NCI-H82 (cell line): ENCODE results near the gene CLDN18.

ENCODE experiments used
- DNase-seq: peaks from one replicate; lab custom pipeline; 2025; lab: John Stamatoyannopoulos, UW

CLDN18 gene

DNA sequence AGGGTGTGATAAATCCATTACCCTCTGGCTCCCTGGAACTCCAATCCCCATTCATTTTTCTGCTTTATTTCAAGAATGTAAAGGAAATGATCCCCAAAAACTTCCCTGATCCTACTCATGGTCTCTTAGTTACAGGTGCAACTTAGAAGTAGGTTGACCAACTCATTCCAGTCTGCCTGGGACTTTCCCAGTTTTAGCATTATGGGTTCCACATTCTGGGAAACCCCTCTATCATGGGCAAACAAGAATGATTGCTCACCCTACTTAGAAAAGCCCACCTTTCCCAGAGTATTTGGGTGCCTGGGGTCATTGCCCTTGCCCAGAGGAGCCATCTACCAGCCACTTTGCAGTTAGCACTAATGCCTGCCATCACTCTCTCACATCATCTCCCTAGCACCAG, 15.6 kb downstream of the CLDN18 start:
- DNase-seq: no peak

GRCh38 chr3:138027821-138028220, 17.9 kb downstream of the CLDN18 start:
- DNase-seq: no peak

GRCh38 chr3:138030734-138031280, 20.8 kb downstream of the CLDN18 start:
- DNase-seq: no peak

DNA sequence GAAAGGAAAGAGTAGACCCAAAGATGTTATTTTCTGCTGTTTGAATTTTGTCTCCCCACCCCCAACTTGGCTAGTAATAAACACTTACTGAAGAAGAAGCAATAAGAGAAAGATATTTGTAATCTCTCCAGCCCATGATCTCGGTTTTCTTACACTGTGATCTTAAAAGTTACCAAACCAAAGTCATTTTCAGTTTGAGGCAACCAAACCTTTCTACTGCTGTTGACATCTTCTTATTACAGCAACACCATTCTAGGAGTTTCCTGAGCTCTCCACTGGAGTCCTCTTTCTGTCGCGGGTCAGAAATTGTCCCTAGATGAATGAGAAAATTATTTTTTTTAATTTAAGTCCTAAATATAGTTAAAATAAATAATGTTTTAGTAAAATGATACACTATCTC, 21.6 kb downstream of the CLDN18 start:
- no peak for DNase-seq

GRCh38 chr3:138032567-138032966, 22.6 kb downstream of the CLDN18 start:
- DNase-seq: no peak

GRCh38 chr3:138033202-138033691, 23.3 kb downstream of the CLDN18 start:
- DNase-seq: no peak

DNA sequence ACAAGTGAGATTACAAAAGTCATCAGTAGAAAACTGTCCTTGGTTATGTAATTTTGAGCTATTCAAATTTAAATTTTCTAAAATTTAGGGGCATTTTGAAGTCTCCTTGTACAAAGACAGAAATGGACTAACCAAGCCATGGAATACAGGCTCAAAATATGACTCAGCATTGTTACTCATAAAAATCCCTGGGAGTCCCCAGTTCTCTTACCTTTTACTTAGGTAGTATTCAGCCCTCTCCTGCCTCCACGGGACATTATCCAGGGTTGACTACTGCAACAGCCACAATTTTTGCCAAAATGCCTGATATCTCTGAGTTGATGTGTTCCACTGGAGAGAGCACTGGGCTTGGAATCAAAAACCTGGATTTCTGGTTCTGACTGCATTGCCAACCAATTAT, 25.0 kb downstream of the CLDN18 start:
- no peak for DNase-seq

- no peak for DNase-seq
Observed at GRCh38 chr3:138036572-138036971, 26.6 kb downstream of the CLDN18 start.

GRCh38 chr3:138038725-138039462, 28.9 kb downstream of the CLDN18 start:
- DNase-seq: no peak

- DNase-seq: no peak
Observed at GRCh38 chr3:138042043-138042442, 32.1 kb downstream of the CLDN18 start.

DNA sequence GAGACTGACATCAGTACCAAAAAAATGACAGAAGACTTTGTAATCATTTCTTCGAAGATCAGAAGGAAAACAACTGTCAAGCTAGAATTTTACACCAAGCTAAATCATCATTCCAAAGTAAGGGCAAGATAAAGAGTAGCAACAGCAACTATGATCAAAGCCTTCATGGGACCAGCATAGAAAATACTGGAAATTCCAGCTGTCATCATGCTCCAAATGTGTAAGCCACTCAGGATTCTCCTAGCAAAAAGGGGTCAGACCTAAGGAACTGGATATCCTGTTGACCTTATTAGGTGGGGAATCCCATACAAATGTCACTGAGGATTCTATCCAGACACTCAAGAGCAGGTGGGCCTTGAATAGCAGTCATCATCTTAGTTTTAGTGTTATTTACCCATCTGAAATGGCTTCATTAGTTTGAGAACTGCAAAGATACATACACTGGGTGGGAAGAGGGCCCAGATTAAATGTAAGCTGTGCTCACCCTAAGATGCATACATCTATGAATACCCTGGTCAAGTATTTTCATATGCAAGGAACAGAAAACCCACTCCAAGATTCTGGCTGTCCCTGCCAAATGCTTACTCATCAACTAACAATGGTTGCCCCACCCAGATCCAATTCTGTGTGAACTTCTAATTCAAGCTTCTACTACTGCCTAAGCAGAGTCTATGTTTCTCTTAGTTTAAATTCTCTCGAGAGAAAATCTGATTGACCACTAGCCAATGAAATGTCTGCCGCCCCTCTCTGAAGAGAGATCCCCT, 33.5 kb downstream of the CLDN18 start:
- DNase-seq: no peak

DNA sequence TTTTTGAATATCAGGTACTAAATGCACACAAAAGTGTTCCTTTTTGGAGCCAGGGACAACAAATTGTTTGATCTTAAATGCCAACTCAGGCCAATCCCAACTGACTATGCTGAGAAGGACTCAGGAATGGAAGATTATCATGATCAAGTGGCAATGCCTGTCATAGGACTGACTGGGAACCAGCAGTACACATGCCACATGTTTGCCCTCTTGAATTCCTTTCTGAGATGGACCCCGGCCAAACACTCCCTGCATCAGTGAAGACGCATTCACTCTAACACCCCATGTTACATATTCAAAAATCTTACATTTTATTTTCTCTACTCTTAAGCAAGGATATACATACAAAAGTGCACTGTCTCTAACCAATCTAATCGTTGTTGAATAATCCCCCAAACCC, 36.1 kb downstream of the CLDN18 start:
- no peak for DNase-seq

GRCh38 chr3:138046955-138047354, 37.0 kb downstream of the CLDN18 start:
- DNase-seq: no peak

GRCh38 chr3:138047596-138048158, 37.7 kb downstream of the CLDN18 start:
- DNase-seq: no peak

DNA sequence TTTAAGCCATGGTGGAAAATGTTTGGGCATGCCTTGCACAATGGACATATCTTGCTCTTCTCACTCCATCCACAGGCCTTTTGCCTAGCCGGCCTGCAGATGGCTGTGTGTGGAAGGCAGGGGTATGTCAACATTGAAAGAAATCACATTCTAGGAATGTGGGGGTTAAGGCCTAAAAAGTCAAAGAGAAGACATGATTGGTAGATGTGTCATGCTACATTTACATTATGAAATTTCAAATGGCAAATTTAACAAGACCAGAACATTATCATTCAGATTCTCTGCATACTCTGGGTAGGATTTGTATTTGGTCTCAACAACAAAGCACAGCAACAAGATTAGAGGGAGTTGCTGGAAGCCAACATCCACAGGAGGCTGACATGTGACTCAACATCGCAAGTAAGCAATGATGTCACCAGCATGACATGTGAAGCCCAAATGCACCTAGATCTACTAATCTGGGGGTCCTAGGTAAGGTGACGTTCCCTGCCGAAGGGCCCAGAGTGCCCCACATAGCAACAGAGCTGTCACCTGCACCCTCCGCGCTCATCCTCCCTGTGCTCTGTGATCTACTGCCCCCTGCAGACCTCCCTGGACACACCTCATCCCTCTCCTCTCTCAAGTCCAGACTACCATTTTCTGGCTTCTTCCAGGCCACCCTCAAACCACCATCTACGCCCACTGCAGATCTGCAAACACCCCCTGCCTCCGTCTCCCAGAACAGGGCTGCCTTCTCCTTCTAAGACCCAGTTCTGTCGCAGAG, 39.4 kb downstream of the CLDN18 start:
- no peak for DNase-seq

DNA sequence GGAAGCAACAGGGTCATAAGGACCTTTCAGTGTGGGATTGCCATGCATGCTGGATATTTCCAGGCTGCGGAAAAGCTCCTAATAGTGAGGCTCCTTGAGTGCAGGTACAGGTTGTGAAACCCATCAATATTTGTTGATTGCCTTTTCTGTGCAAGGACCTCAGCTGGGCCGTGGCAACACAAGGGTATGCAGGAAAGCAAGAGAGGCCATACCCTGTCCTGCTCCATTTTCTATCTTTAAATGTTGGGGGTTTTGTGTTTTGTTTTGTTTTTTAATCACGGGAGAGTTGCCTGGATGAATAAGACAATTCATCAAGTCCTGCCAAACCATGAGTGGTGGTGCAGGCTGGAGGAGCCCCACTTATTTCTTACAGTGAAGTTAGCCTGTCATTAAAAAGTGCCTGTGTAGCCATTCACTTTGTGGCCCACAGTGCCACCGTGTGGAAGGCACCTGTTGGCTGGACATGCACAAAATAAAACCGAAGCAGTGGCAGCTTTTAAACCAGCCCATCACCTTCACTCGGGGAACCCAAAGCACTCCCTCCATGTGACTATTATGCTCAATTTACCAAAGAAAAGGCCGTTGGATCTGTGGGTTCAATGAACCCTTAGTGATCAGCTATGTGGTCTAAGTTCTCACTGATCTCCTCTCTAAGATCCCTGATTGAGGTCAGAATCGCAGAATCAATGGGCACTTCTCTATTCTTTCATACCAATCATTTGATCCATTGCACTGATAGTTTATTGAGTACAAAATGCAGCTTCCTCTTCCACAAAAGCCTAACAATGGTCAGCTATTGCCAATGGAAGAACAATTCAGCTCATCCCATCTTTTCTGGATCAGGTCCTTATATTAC, 42.2 kb downstream of the CLDN18 start:
- peak; percentile 74 for DNase-seq

DNA sequence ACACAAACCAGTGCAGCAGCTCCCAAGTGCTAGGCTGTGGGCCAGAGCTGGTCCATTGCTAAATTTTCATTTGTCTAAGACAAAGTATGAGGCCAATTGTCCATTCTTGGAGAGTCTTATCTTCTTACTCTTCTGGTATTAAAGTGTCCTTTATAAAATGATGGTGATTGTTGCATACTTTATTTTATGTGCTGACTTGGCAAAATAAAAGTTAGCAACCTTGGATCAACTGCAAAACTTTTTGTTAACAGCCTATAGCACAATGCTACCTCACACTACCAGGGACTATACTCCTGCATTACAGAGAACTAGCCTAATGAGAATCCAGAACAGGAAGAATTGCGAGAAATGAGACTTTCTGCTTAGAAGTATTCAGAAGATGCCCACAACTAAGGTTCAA, 44.1 kb downstream of the CLDN18 start:
- DNase-seq: no peak

GRCh38 chr3:138057384-138057783, 47.4 kb downstream of the CLDN18 start:
- DNase-seq: no peak

DNA sequence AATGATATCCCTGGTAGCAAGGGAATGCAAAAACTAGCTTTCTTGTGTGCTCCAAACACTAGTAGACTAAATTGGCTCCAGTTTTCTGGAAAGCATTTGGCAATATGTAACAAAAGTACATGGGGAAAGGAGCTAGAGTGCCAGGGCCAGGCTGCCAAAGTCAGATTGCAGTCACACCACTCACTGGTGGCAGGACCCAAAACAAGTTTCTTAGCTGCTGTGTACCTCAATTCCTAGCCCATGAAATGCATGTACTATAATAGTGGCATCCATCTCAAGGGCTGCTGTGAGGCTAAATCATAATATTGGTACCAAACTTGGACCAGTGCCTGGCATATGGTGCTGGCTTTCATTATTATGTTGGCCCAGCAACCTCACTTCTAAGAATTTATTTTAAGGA, 49.3 kb downstream of the CLDN18 start:
- DNase-seq: no peak

- DNase-seq: no peak
Observed at GRCh38 chr3:138060792-138061191, 50.8 kb downstream of the CLDN18 start.

- no peak for DNase-seq
Observed at GRCh38 chr3:138062037-138062436, 52.1 kb downstream of the CLDN18 start.
